HCT116 (cell line): ENCODE results near the gene RHBDD3. TPM values are rescaled to one million over a fixed set of nuclear protein-coding genes. Genes with fewer than 3 reads are reported as not detected.

Experiments used
- ATAC-seq: fragments of 200-7000 bp; cut with Tn5 transposase; 2 replicates; pipeline ENCODE4 v1.9.1; 2020; ENCODE audit warnings: mild to moderate bottlenecking, moderate library complexity
- BruUV-seq: library from RNA; stranded (reverse); fragments of 400-500 nt; replicated peaks from 2 replicates; lab custom pipeline; 2021; lab: Mats Ljungman, UMichigan
- CTCF ChIA-PET: fragments of 300-600 bp; sonication (Branson Sonifier 250); formaldehyde crosslinking; loops from one replicate; lab custom pipeline; 2021; ENCODE audit warnings: antibody characterized with exemption; lab: Charles Lee
- POLR2A ChIA-PET: fragments of 300-600, 350-600 bp; sonication (Branson Sonifier 250); formaldehyde crosslinking; loops from one replicate; lab custom pipeline; 2021; ENCODE audit warnings: antibody characterized with exemption; lab: Charles Lee
- RAD21 ChIA-PET, 2 experiments: fragments of 300-600 bp; sonication (Branson Sonifier 250); formaldehyde crosslinking; loops; one replicate each; lab custom pipeline; 2023; ENCODE audit warnings: low total read pairs in 2 of 2; ENCODE audit not compliant: uncharacterized antibody in 2 of 2, unreplicated experiment in 2 of 2, low non-redundant PET in 1 of 2; lab: Charles Lee
- DNase-seq: peaks from one replicate; pipeline ENCODE4 v3.0.0-alpha.2; 2010; ENCODE audit warnings: low read depth, low spot score
- H2AFZ ChIP-seq: fragments of 200-600 bp; shearing (Covaris generic), sonication (generic); 2 replicates; pipeline ENCODE4 v1.6.1; 2017; ENCODE audit warnings: low read depth, mixed run types, mixed read lengths, antibody characterized with exemption, low read length; ENCODE audit not compliant: poor library complexity, severe bottlenecking
- H3K27ac ChIP-seq: 2 replicates; pipeline ENCODE4 v1.5.1; 2012; ENCODE audit warnings: low read depth, low read length
- H3K27me3 ChIP-seq: fragments of 200-600 bp; sonication (generic); 2 replicates; pipeline ENCODE4 v1.6.1; 2016; ENCODE audit warnings: mixed run types, low read length, mixed read lengths; ENCODE audit not compliant: insufficient read depth
- H3K36me3 ChIP-seq, 2 experiments: fragments of 200-500 bp in 1 of 2; fragments of 200-600 bp in 1 of 2; sonication (Bioruptor generic) in 1 of 2; sonication (generic) in 1 of 2; 2 replicates each; pipeline versions ENCODE4 v1.5.1 to v1.6.1; 2014 to 2016; ENCODE audit warnings: low read length in 2 of 2, inconsistent platforms in 1 of 2, mixed read lengths in 1 of 2, mixed run types in 1 of 2; ENCODE audit not compliant: insufficient read depth in 2 of 2, control insufficient read depth in 1 of 2
- H3K4me1 ChIP-seq, 2 experiments: fragments of 200-600 bp in 1 of 2; sonication (generic) in 1 of 2; 2 replicates each; pipeline versions ENCODE4 v1.5.1 to v1.6.1; 2012 to 2017; ENCODE audit warnings: low read length in 2 of 2, inconsistent platforms in 1 of 2, mild to moderate bottlenecking in 1 of 2, mixed read lengths in 1 of 2, mixed run types in 1 of 2, moderate library complexity in 1 of 2; ENCODE audit not compliant: insufficient read depth in 2 of 2, control insufficient read depth in 1 of 2
- H3K4me2 ChIP-seq: fragments of 200-600 bp; sonication (generic); 2 replicates; pipeline ENCODE4 v1.6.1; 2017; ENCODE audit warnings: mixed run types, low read length, mixed read lengths
- H3K4me3 ChIP-seq, 2 experiments: fragments of 200-600 bp in 1 of 2; sonication (generic) in 1 of 2; replicated peaks in 1 of 2; 2 replicates each; pipeline ENCODE4 v1.5.1; 2011 to 2016; ENCODE audit warnings: low read length in 2 of 2, control low read depth in 1 of 2, low read depth in 1 of 2, mild to moderate bottlenecking in 1 of 2, mixed read lengths in 1 of 2, mixed run types in 1 of 2
- H3K79me2 ChIP-seq: fragments of 200-600 bp; sonication (generic); 2 replicates; pipeline ENCODE4 v1.6.1; 2017; ENCODE audit warnings: mild to moderate bottlenecking, mixed run types, low read length, moderate library complexity, mixed read lengths; ENCODE audit not compliant: insufficient read depth
- H3K9ac ChIP-seq: fragments of 200-600 bp; sonication (generic); 2 replicates; pipeline ENCODE4 v1.6.1; 2016; ENCODE audit warnings: low read length, mixed read lengths
- H3K9me2 ChIP-seq: fragments of 200-600 bp; sonication (generic), shearing (Covaris generic); 2 replicates; pipeline ENCODE4 v1.6.1; 2017; ENCODE audit warnings: mixed run types, mild to moderate bottlenecking, moderate library complexity; ENCODE audit not compliant: insufficient read depth
- H3K9me3 ChIP-seq, 2 experiments: fragments of 200-500 bp in 1 of 2; fragments of 200-600 bp in 1 of 2; sonication (Bioruptor generic) in 1 of 2; sonication (generic) in 1 of 2; 2 replicates each; pipeline ENCODE4 v1.6.1; 2014 to 2017; ENCODE audit warnings: low read length in 2 of 2, mixed read lengths in 2 of 2, inconsistent platforms in 1 of 2, low read depth in 1 of 2, mild to moderate bottlenecking in 1 of 2, mixed run types in 1 of 2, moderate library complexity in 1 of 2; ENCODE audit not compliant: control insufficient read depth in 1 of 2, insufficient read depth in 1 of 2
- H4K20me1 ChIP-seq: fragments of 200-600 bp; sonication (generic), shearing (Covaris generic); 2 replicates; pipeline ENCODE4 v1.6.1; 2017; ENCODE audit warnings: mixed run types, mild to moderate bottlenecking, moderate library complexity; ENCODE audit not compliant: insufficient read depth
- CBX3 ChIP-seq: IDR thresholded peaks from 2 replicates; pipeline ENCODE4 v1.6.1; 2012; ENCODE audit warnings: low read depth
- CTCF ChIP-seq, 3 experiments: fragments of 200-600 bp in 1 of 3; sonication (generic) in 1 of 3; IDR thresholded peaks in 2 of 3; conservative IDR thresholded peaks in 1 of 3; 2 replicates each; pipeline ENCODE4 v1.5.1; 2012 to 2017; ENCODE audit warnings: low read depth in 2 of 3, low read length in 2 of 3, antibody characterized with exemption in 1 of 3, borderline replicate concordance in 1 of 3, control low read depth in 1 of 3, mild to moderate bottlenecking in 1 of 3, mixed read lengths in 1 of 3, mixed run types in 1 of 3, moderate library complexity in 1 of 3; ENCODE audit not compliant: insufficient read depth in 1 of 3
- MAX ChIP-seq: IDR thresholded peaks from 2 replicates; pipeline ENCODE4 v1.6.1; 2012
- RAD21 ChIP-seq: IDR thresholded peaks from 2 replicates; pipeline ENCODE4 v1.6.1; 2012; ENCODE audit warnings: low read depth, mild to moderate bottlenecking
- TCF7L2 ChIP-seq: IDR thresholded peaks from 2 replicates; pipeline ENCODE4 v1.7.0; 2011; ENCODE audit warnings: borderline replicate concordance, inconsistent platforms; ENCODE audit not compliant: insufficient read depth, insufficient read length; ENCODE audit errors: extremely low read depth
- ZBTB33 ChIP-seq: IDR thresholded peaks from 2 replicates; pipeline ENCODE4 v1.6.1; 2011; ENCODE audit warnings: mild to moderate bottlenecking, low read length, moderate library complexity; ENCODE audit not compliant: insufficient replicate concordance; ENCODE audit errors: extremely low read depth
- intact Hi-C: fragments of 100-400 bp; cut with micrococcal nuclease; formaldehyde crosslinking; loops from 2 replicates; pipeline ENCODE4 v1.10.0; 2022
- total RNA-seq: library from RNA; stranded (reverse); gene quantifications from one replicate; pipeline ENCODE4 v1.2.1, GENCODE V29; 2021; ENCODE audit not compliant: unreplicated experiment

RHBDD3 gene
- total RNA-seq, 1 experiment from 2014 or later: 30.2 TPM

GRCh38 chr22:29244785-29245625 lies 22.8 kb downstream of the RHBDD3 start:
- ATAC-seq (peak; percentile 43), DNase-seq (no peak)
- Histone ChIP-seq H3K79me2 (no peaks in the 10 kb centered on the region), H4K20me1 (no peaks in the 10 kb centered on the region), H3K27me3 (no peaks in the 10 kb centered on the region), H3K9me3 (peaks cover 0 to 4% of the 10 kb centered on the region in 2 experiments; a peak in 2 of 4 replicates), H3K4me1 (no peaks in the 10 kb centered on the region), H3K4me2 (no peak overlapping the region), H3K9ac (no peak overlapping the region), H3K4me3 (no peak overlapping the region), H3K27ac (no peak overlapping the region), H3K9me2 (no peaks in the 10 kb centered on the region), H2AFZ (no peak overlapping the region), H3K36me3 (no peaks in the 10 kb centered on the region)
- ChIA-PET CTCF (interaction anchor here (0.6 to 2.0 kb wide), 15 partner anchors 8 to 649 kb away, joined by 3 to 23 read pairs (median 4); partner anchors contain the start of gene EMID1), POLR2A (no interaction called here), RAD21 (interaction anchor here (0.6 to 1.3 kb wide), 5 partner anchors 42 to 644 kb away, joined by 4 to 7 read pairs (median 5); no protein-coding TSS in a partner anchor)
- no TSS peak for BruUV-seq
- TF ChIP-seq TCF7L2 (no peak), ZBTB33 (no peak), CBX3 (no peak), RAD21 (no peak), CTCF (IDR thresholded peaks at IDR 0.05 in 2 of 3, conservative IDR thresholded peaks at IDR 0.05 in 1 of 3; ENCODE audit: borderline replicate concordance in 1 of 3, insufficient read depth in 1 of 3, low read depth in 2 of 3, low read length in 2 of 3) (no peak), MAX (no peak)
- intact Hi-C loops: loop anchor here (1.0 to 10.0 kb wide), 5 partner anchors 90 to 643 kb away; no protein-coding TSS in a partner anchor
